NCI-H345 (cell line): ENCODE results near the gene ZHX3.
A peak's percentile ranks its signal among the peaks of the same experiment; 100 is the strongest.
"Not testable (repeated sequence)": the region's sequence is repeated elsewhere in the genome, so short reads cannot be mapped to it uniquely, and the experiment has no call there.

Experiments
- DNase-seq: peaks from one replicate; lab custom pipeline; 2025; lab: John Stamatoyannopoulos, UW

Gene ZHX3

DNA sequence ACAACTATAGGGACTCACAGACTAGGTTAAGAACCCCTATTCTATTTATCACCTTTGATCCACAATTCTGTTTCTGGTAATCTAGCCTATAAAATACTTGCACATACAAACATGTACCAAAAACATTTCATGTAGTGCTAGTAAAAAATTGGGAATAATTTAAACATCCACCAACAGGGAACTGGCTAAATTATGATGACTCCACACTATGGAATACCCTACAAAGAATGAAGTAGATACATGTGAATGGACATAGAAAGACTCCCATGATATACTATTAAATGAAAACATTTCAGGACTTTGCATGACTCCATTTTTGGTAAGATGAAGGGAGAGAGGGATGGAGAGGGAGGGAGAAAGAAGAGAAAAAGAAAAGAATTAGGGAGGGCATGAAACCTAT lies 58.2 kb downstream of the ZHX3 start:
- no peak for DNase-seq

DNA sequence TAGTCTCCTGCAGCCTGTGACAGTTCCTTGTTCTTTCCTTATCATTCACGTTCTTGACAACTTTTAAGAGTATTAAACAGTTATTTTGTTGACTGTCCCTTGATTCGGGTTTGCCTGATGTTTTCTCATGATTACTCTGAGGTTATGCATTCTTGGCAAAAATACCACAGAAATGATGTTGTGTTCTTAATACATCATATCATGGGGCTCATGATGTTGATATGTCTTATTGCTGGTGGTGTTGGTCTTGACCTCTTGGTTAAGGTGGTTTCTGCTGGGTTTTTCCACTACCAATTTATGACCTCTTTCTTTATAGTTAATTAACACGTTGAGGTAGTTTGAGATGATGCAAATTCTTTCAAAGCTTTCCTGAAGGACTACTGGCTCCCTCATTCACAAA lies 59.1 kb downstream of the ZHX3 start:
- DNase-seq, result no peak

DNA sequence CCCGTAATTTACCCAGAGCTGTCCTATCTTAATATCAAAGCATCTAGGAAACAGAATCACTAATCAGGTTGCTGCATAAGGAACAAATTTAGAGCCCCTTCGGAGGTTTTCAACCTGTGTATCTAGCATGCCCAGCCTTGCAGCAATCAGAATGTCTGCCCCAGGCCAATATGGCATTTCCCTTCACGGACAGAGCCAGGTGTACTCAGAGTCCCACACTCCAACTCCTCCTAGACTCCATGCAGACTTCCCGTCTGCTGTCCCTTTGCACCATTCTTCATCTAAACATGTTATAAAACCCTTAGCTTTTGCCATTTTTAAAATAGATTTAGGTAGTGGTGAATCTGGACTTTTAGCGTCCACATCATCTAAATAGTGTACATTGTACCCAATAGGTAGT lies 61.0 kb downstream of the ZHX3 start:
- no peak for DNase-seq

- no peak for DNase-seq
Measured at GRCh38 chr20:41255655-41256054, 61.9 kb downstream of the ZHX3 start.

- DNase-seq, result no peak
Measured at GRCh38 chr20:41249411-41250281, 67.9 kb downstream of the ZHX3 start.

- DNase-seq, result no peak
Measured at GRCh38 chr20:41248368-41249024, 69.0 kb downstream of the ZHX3 start.

- DNase-seq, result no peak
Measured at GRCh38 chr20:41247523-41248367, 69.8 kb downstream of the ZHX3 start.

- peak; percentile 19 for DNase-seq
Measured at GRCh38 chr20:41245086-41245707, 72.3 kb downstream of the ZHX3 start.

- DNase-seq, result no peak
Measured at GRCh38 chr20:41242807-41243206, 74.7 kb downstream of the ZHX3 start.

- DNase-seq, result no peak
Measured at GRCh38 chr20:41242352-41242751, 75.2 kb downstream of the ZHX3 start.

GRCh38 chr20:41237233-41237632 lies 80.3 kb downstream of the ZHX3 start:
- DNase-seq, result not testable (repeated sequence)

DNA sequence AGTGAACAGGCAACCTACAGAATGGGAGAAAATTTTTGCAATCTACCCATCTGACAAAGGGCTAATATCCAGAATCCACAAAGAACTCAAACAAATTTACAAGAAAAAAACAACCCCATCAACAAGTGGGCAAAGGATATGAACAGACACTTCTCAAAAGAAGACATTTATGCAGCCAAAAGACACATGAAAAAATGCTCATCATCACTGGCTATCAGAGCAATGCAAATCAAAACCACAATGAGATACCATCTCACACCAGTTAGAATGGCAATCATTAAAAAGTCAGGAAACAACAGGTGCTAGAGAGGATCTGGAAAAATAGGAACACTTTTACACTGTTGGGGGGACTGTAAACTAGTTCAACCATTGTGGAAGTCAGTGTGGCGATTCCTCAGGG lies 80.7 kb downstream of the ZHX3 start:
- not testable (repeated sequence) for DNase-seq

- DNase-seq, result no peak
Measured at GRCh38 chr20:41234546-41234945, 83.0 kb downstream of the ZHX3 start.

GRCh38 chr20:41234041-41234440 lies 83.5 kb downstream of the ZHX3 start:
- no peak for DNase-seq

DNA sequence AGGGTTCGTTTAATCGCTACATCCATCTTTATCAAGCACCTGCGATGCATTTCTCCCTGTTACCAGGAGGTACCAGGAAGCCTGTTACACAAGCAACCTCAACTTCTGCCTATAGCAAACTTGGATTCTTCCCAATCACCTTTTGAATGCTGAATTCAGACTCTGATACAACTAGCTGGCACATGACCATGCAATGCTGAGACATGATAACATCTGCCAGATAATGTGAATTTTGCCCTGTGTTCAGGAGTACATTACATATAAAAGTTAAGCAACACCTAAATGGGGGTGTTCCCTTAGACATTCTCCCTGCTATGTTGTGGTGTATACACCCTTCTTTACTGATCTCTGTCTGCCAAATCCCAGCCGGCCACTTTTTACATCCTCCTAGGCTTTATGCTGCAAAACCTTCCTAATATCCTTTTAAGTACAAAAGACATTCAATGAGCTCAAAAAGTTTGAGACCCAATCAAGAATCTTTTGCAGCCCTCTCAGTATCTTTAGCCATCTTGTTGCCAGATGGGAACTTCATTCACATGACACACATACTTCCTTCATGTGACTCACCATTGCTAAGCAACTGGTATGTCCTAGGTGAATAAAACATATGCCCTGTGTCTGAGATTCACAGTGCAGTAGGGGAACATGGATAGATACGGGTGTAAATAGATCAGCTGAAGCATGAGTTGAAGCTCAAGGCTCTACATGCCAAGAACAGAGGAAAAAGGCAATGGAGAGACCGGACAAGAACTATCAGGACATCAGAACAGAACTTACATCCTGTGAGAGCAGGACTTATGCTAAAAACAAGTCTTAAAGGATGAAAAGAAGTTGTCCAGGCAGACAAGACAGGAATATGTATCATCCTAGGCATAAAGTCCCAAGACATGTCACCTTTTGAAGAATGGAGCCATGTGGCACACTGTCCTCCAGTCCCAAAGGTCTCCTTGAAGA lies 84.3 kb downstream of the ZHX3 start:
- no peak for DNase-seq

DNA sequence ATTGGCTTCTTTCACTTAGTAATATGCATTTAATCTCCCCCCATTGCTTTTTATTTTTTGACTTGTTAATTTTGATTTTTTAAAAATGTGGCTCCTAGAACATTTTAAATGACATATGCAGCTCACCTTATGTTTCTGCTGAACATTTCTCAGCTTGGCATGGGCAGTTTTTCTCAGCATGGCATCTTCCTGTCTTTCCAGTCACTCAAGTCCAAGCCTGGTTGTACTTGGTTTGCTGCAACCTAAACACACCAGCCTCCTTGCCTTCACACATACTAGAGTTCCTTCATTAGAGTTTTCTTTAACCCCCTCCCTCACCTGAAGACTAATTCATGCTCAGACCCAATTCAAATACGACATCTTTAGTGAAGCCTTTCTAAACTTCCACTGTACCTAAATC lies 86.4 kb downstream of the ZHX3 start:
- DNase-seq, result no peak

DNA sequence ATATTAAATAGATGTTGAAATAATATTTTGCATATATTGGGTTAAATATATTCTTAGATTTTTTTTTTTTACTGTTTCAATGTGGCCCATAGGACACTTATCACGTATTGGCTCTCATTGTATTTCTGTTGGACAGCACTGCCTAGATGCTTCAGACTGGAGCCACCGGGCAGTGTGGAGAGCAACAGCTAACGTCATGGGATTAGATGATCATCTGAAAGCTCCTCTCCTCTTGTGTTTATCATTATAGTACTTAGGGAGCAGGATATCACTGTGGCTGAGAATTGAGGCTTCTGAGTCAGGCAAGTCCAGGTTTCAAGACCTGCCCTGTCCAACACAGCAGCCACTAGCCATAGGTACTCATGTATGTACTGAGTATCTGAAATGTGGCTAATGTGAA lies 87.4 kb downstream of the ZHX3 start:
- no peak for DNase-seq

DNA sequence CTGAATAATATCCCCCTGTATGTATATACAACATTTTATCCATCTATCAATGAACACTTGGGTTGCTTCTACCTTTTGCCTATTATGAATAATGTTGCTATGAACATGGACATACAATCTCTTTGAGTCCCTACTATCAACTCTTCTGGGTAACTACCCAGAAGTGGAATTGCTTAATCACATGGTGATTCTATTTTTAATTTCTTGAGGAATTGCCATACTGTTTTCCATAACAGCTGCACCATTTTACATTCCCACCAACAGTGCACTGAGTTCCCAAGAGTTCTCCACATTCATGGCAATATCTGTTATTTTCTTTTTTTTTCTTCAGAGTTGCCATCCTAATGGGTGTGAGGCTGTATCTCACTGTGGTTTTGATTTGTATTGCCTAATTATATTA lies 88.3 kb downstream of the ZHX3 start:
- DNase-seq, result no peak

- no peak for DNase-seq
Measured at GRCh38 chr20:41228858-41229257, 88.7 kb downstream of the ZHX3 start.

DNA sequence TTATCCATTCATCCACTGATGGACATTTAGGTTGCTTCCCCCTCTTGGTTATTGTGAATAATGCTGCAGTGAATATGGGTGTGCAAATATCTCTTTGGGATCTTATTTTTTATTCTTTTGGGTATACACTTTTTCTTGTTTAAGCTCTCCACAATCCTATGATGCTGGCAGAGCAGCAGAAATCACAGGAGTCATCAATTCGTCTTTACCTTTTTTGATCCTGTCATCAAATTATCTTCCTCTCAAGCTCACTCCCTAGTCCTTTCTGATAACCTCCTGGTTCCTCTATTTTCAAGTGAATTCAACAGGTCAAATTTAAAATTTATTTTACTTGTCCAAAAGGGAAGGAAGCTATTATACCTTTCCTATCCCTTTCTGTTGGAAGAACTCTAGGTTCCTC lies 91.1 kb downstream of the ZHX3 start:
- DNase-seq, result no peak

- DNase-seq, result no peak
Measured at GRCh38 chr20:41225091-41225490, 92.4 kb downstream of the ZHX3 start.
